ENCODE measurements around the gene C14orf132.

The C14orf132 gene

DNA sequence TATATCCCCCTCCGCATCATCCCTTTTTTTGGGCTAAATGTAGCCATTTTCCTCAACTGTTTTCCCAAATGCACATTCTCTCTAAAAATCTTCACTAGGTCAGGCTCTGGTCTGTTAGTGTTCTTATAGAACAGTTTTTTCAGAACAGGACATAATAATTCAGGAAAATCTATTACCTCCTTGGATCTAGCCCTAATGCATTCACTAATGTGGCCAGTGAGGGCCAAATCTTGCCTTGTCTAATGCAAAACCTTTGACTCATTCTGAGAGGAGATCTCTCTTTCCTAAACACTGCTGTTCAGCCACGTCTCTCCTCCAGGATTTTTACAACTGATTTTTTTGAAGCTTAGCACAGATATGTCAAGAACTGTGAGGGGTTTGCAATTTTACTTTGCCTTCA lies 15.5 kb downstream of the C14orf132 start:
- TF ChIP-seq, protein P1, sequence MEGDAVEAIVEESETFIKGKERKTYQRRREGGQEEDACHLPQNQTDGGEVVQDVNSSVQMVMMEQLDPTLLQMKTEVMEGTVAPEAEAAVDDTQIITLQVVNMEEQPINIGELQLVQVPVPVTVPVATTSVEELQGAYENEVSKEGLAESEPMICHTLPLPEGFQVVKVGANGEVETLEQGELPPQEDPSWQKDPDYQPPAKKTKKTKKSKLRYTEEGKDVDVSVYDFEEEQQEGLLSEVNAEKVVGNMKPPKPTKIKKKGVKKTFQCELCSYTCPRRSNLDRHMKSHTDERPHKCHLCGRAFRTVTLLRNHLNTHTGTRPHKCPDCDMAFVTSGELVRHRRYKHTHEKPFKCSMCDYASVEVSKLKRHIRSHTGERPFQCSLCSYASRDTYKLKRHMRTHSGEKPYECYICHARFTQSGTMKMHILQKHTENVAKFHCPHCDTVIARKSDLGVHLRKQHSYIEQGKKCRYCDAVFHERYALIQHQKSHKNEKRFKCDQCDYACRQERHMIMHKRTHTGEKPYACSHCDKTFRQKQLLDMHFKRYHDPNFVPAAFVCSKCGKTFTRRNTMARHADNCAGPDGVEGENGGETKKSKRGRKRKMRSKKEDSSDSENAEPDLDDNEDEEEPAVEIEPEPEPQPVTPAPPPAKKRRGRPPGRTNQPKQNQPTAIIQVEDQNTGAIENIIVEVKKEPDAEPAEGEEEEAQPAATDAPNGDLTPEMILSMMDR (conservative IDR thresholded peaks at IDR 0.05; ENCODE audit: control insufficient read depth, insufficient read depth, low read depth, low read length), result no peak
- no peak for DNase-seq (ENCODE audit: low read depth)
- no peak overlapping the region for H3K4me3 ChIP-seq (ENCODE audit: control insufficient read depth, low read depth, low read length)

DNA sequence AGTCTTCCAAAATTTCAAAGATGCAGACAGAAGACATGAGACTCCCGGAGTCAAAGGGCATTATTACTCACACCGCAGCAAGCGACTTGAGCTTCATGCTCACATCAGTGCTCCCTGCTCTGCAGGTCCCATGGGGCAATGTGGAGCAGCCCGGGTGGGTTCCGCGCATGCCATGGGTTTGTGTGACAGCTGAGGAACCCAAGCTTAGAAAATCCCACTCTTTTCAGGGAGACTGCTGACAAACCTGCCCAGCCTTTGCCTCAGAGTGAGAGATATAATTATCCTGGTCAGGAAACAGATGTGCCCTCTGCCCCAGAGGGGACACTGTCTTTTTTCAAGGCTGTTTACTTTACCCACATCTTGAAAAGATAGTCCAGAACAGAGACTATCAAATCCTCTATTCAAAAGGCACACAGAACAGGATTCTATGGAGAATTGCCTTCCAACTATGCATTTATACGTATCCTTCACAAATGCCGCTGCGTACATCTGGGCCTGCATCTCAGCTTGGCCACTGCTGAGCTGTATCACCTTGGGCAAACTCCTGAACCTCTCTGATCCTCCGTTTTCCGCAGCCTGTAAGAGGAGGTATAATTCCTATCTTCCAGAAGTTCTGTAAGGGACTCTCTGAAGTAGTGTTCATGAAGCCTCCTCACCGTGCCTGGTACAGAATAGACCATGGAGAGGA lies 16.0 kb downstream of the C14orf132 start:
- TF ChIP-seq, protein P1 (conservative IDR thresholded peaks at IDR 0.05; ENCODE audit: control insufficient read depth, insufficient read depth, low read depth, low read length), result no peak
- peak; percentile 69 for DNase-seq (ENCODE audit: low read depth)

DNA sequence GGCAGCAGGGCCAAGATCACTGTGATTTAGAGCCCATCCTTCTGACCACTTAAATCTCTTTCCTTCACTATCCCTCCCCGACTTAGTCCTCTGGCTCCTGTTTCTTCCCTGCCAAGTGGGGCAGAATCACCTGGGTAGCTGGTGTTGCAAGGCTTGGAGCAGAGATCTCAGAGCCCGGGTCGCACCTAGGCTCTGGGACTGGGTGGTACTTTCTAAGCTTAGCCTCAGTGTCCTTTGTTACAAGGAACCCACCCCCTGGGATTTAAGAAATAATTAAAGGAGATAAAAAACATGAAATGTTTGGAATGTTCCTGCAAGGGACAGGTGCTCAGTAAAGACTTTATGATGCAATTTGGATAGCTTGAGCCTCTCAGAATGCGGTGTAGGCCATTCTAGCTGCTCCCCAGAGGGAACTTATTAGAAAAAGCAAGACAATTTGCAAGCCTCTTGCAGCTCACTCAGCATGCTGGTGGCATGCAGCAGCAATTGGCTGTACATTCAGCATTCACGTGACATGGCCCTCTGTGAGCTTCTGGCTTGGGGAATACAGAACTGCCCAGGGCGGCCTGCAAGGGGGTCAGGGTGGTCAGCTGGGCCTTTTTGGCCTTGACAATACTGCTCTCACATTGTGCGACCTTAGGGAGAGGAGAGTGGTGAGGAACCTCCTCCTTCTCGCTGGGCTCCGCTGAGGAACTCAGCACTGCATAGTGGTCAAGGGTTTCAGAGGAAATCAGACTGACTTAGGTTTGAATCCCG lies 16.8 kb downstream of the C14orf132 start:
- TF ChIP-seq, protein P1 (conservative IDR thresholded peaks at IDR 0.05; ENCODE audit: control insufficient read depth, insufficient read depth, low read depth, low read length), result no peak
- DNase-seq (ENCODE audit: low read depth), result no peak
- H3K4me3 ChIP-seq (ENCODE audit: control insufficient read depth, low read depth, low read length), result no peak overlapping the region

More for the DNA sequence above, 16.0 kb downstream of the C14orf132 start:
- no peak overlapping the region for H3K4me3 ChIP-seq (ENCODE audit: control insufficient read depth, low read depth, low read length)

DNA sequence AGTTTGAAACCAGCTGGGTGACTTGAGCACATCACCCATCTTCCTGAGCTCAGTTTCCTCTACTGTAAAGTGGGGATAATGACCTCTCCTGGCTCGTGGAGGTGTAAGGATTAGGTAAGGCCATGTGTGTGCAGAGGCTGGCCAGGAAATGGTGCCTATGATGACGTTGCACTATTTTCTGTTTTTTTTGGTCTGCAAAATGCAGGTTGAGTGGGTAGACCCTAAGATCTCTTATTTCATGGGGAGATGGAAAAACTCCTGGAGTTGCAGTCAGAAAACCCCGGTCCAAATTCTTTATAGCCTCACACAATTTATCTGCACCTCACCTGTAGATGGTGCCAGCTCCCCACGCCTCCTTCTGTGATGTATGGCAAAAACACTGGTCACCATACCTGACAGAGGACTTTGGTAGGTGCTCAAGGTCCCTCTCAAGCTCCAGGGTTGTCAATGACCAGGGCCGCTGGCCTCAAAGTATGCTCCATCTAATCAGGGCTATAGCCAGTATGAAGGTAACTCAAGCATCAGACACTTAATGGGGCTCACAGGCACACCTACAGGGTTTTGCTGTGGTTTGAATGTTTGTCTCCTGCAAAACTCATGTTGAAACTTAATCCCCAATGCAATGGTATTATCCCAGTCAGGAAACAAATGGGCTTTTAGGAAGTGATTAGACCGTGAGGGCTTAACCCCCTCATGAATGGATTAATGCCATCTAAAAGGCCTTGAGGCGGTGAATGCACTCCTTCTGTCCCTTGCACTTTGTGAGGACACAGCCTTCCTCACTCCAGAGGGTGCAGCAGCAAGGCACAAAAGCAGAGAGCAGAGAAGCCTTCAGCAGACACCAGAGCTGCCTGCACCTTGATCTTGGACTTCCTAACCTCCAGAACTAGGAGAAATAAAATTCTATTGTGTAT lies 17.6 kb downstream of the C14orf132 start:
- TF ChIP-seq, protein P1 (conservative IDR thresholded peaks at IDR 0.05; ENCODE audit: control insufficient read depth, insufficient read depth, low read depth, low read length), result no peak
- no peak for DNase-seq (ENCODE audit: low read depth)
- no peak overlapping the region for H3K4me3 ChIP-seq (ENCODE audit: control insufficient read depth, low read depth, low read length)

DNA sequence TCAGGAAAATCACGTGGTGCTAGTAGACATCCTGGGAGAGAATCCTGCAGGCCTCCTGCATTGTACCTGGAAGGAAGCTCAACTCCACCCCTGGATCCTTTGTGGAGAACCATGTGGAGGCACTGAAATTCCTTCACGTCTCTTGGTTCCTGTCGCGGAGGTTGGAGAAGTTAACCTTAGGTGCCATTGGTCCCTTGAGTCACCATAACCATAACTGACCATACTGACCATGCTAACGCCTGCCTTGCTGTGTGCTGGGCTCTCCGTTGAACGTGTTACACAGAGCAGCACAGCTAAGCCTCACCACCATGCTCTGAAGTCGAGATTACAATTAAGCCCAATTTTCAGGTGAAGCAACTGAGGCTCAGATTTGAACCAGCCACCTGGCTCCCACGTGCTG lies 18.6 kb downstream of the C14orf132 start:
- TF ChIP-seq, protein P1 (conservative IDR thresholded peaks at IDR 0.05; ENCODE audit: control insufficient read depth, insufficient read depth, low read depth, low read length), result no peak
- H3K4me3 ChIP-seq (ENCODE audit: control insufficient read depth, low read depth, low read length), result no peak overlapping the region
- no peak for DNase-seq (ENCODE audit: low read depth)

DNA sequence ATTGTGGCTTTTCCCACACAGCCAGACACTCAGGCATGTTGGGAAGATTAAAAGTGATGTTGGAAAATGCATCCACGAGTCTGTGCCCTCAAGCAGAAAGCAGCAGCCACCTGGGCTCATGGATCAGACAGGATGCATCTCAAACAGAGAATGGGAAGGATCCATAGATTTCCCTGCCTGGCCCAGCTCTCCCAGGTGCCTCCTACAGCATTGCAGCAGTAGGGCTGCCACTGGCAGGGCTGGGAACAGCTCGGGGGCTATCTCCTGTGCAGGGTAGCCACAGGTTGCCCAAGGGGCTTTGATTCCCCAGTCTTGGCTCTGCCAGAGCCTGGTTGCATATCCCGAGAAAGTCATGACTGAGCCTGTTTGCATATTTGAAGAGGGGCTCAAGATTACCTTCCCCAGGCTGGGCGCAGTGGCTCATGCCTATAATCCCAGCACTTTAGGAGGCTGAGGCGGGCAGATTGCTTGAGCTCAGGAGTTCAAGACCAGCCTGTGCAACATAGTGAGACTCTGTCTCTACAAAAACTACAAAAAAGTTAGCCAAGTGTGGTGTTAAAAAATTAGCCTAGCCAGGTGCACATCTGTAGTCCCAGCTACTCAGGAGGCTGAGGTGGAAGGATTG lies 19.5 kb downstream of the C14orf132 start:
- H3K4me3 ChIP-seq (ENCODE audit: control insufficient read depth, low read depth, low read length), result no peak overlapping the region
- TF ChIP-seq, protein P1 (conservative IDR thresholded peaks at IDR 0.05; ENCODE audit: control insufficient read depth, insufficient read depth, low read depth, low read length), result no peak
- no peak for DNase-seq (ENCODE audit: low read depth)

Data from fibroblast of mammary gland (primary cell).